ENCODE measurements around the gene ISL2.
"Not testable (repeated sequence)": the region's sequence is repeated elsewhere in the genome, so short reads cannot be mapped to it uniquely, and the experiment has no call there.

ISL2 gene

DNA sequence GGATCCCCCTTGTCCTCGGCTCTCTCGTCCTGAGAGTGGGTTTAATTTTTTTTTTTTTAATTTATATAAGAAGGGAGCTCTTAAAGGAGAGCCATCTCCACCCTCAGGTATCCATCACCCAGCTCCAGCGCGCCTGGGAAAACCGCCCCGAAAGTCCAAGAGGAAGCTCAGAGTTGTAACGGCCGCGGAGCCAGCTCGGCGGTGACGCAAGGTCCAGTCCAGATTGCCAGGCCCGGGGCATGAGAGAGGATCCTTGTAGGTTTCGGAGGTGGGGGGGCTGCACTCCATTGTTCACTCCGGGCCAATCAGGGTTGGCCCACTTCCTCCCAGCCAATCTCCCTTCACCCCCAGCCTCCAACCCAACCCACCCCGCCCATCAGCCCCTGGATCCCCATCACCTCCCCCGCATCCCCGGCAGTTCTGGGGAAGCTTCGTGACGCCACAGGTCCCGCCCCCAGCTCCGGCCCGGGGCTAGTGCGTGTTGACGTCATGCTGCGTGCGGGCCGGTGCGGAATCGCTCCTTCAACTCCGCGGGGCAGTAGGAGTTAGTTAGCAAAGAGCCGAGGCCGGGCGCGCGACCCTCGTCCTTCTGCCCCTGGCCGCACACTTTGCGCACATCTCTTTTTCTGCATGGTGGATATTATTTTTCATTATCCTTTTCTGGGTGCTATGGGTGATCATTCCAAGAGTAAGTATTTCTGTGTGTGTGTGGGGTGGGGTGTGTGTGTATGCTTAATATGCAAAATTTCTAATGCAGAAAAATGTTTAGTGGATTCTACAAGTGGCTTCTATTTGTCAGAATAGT lies at the start of gene ISL2:
ISL2 (plus strand) TSS at position 520 of the 805 bp plus-strand sequence; CDS start at position 631, 111 bp downstream.
- Histone ChIP-seq H3K36me3 (ENCODE audit: insufficient read depth, low read length) (peaks cover 5% of the 10 kb centered on the region; the same call in 1 of the 2 replicates), H3K4me3 (peak within 1 kb of the TSS; percentile 94), H3K9me3 (ENCODE audit: low read depth, low read length) (no peaks in the 10 kb centered on the region), H3K27ac (peak within 1 kb of the TSS; percentile 57), H3K9ac (ENCODE audit: insufficient read length) (peak within 1 kb of the TSS; percentile 77)
- TF ChIP-seq FOXP2 (optimal IDR thresholded peaks at IDR 0.05; ENCODE audit: control extremely low read depth, extremely low read length, insufficient read depth) (no peak), POLR2AphosphoS5 (IDR thresholded peaks at IDR 0.05; ENCODE audit: borderline replicate concordance, low read depth, low read length) (peak; percentile 79), EZH2 (IDR thresholded peaks at IDR 0.05) (no peak)
- DNase-seq (ENCODE audit: low read depth, low spot score) = peak; percentile 24

- H3K9ac ChIP-seq (ENCODE audit: insufficient read length) = no peak overlapping the region
- TF ChIP-seq EZH2 (IDR thresholded peaks at IDR 0.05) = no peak
- no peak for DNase-seq (ENCODE audit: low read depth, low spot score)
- H3K36me3 ChIP-seq (ENCODE audit: insufficient read depth, low read length) = no peaks in the 10 kb centered on the region
- no peak overlapping the region for H3K4me3 ChIP-seq
- no peaks in the 10 kb centered on the region for H3K9me3 ChIP-seq (ENCODE audit: low read depth, low read length)
- H3K27ac ChIP-seq = no peak overlapping the region
These were observed 47.0 kb upstream of the ISL2 start for GRCh38 chr15:76289582-76289981.

- H3K9me3 ChIP-seq (ENCODE audit: low read depth, low read length) = no peaks in the 10 kb centered on the region
- TF ChIP-seq POLR2AphosphoS5 (IDR thresholded peaks at IDR 0.05; ENCODE audit: borderline replicate concordance, low read depth, low read length) = no peak
- TF ChIP-seq EZH2 (IDR thresholded peaks at IDR 0.05) = no peak
- TF ChIP-seq FOXP2 (optimal IDR thresholded peaks at IDR 0.05; ENCODE audit: control extremely low read depth, extremely low read length, insufficient read depth) = no peak
- no peak overlapping the region for H3K4me3 ChIP-seq
- no peak for DNase-seq (ENCODE audit: low read depth, low spot score)
- H3K27ac ChIP-seq = no peak overlapping the region
- no peak overlapping the region for H3K9ac ChIP-seq (ENCODE audit: insufficient read length)
- H3K36me3 ChIP-seq (ENCODE audit: insufficient read depth, low read length) = no peaks in the 10 kb centered on the region
These were observed 43.2 kb upstream of the ISL2 start for GRCh38 chr15:76293361-76293760.

DNA sequence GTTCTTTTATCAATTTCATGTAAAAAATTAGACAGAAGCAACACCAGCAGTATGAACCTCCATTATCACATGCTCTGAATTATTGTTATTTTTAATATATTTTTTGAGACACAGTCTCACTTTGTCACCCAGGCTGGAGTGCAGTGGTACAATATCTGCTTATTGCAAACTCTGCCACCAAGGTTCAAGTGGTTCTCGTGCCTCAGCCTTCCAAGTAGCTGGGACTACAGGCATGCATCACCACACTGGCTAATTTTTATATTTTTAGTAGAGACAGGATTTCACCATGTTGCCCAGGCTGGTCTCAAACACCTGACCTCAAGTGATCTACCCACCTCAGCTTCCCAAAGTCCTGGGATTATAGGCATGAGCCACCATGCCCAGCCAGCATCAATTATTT lies 42.1 kb upstream of the ISL2 start:
- not testable (repeated sequence) for H3K27ac ChIP-seq; H3K9me3 ChIP-seq (ENCODE audit: low read depth, low read length); H3K4me3 ChIP-seq; H3K36me3 ChIP-seq (ENCODE audit: insufficient read depth, low read length); DNase-seq (ENCODE audit: low read depth, low spot score); H3K9ac ChIP-seq (ENCODE audit: insufficient read length)

DNA sequence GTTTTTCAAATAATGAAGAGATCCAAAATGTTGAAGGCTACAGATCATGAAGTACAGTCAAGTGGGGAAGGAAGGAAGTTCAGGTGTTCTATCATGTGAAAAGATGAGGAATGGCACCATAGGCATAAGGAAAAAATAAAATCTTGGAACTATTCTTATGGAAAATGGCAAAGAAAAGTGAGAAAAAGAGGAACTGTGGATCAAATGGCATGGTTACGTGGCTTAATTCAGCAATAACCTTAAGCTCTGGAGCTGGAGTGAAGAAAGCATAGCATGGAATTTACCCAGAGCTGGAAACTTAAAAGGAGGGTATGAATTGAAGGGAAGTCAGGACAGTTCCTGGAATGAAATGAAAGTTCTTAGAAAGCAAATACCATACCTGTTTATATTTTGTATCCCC lies 39.7 kb upstream of the ISL2 start:
- no peak overlapping the region for H3K4me3 ChIP-seq
- DNase-seq (ENCODE audit: low read depth, low spot score) = no peak
- H3K9ac ChIP-seq (ENCODE audit: insufficient read length) = no peak overlapping the region
- TF ChIP-seq EZH2 (IDR thresholded peaks at IDR 0.05) (no peak), FOXP2 (optimal IDR thresholded peaks at IDR 0.05; ENCODE audit: control extremely low read depth, extremely low read length, insufficient read depth) (no peak), POLR2AphosphoS5 (IDR thresholded peaks at IDR 0.05; ENCODE audit: borderline replicate concordance, low read depth, low read length) (no peak)
- H3K36me3 ChIP-seq (ENCODE audit: insufficient read depth, low read length) = no peaks in the 10 kb centered on the region
- no peak overlapping the region for H3K27ac ChIP-seq
- no peaks in the 10 kb centered on the region; the same call in 1 of the 2 replicates for H3K9me3 ChIP-seq (ENCODE audit: low read depth, low read length)

- not testable (repeated sequence) for H3K9ac ChIP-seq (ENCODE audit: insufficient read length); H3K36me3 ChIP-seq (ENCODE audit: insufficient read depth, low read length); H3K9me3 ChIP-seq (ENCODE audit: low read depth, low read length); H3K4me3 ChIP-seq; H3K27ac ChIP-seq; DNase-seq (ENCODE audit: low read depth, low spot score)
These were observed 38.6 kb upstream of the ISL2 start for GRCh38 chr15:76297951-76298350.

DNA sequence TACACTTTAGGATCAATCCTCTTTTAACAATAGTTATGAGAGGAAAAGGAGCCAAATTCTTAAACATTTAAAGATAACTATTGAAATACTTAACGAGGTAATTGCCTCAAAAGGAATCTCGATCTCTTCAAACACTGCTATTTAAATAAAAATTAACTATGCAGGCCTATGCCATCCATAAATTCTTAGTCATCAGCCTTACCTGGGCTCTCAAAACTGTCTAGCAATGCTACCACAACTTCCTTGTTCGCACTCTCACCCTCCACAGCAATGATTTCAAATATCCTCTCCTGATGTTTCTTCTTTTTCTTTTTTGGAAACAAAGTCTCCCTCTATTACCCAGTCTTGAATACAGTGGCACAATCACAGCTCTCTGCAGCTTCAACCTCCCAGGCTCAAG lies 37.6 kb upstream of the ISL2 start:
- Histone ChIP-seq H3K4me3 (no peak overlapping the region), H3K27ac (no peak overlapping the region), H3K9ac (ENCODE audit: insufficient read length) (no peak overlapping the region), H3K36me3 (ENCODE audit: insufficient read depth, low read length) (no peaks in the 10 kb centered on the region), H3K9me3 (ENCODE audit: low read depth, low read length) (no peaks in the 10 kb centered on the region; the same call in 1 of the 2 replicates)
- no peak for TF ChIP-seq EZH2 (IDR thresholded peaks at IDR 0.05)
- no peak for TF ChIP-seq POLR2AphosphoS5 (IDR thresholded peaks at IDR 0.05; ENCODE audit: borderline replicate concordance, low read depth, low read length)
- TF ChIP-seq FOXP2 (optimal IDR thresholded peaks at IDR 0.05; ENCODE audit: control extremely low read depth, extremely low read length, insufficient read depth) = no peak
- DNase-seq (ENCODE audit: low read depth, low spot score) = no peak

DNA sequence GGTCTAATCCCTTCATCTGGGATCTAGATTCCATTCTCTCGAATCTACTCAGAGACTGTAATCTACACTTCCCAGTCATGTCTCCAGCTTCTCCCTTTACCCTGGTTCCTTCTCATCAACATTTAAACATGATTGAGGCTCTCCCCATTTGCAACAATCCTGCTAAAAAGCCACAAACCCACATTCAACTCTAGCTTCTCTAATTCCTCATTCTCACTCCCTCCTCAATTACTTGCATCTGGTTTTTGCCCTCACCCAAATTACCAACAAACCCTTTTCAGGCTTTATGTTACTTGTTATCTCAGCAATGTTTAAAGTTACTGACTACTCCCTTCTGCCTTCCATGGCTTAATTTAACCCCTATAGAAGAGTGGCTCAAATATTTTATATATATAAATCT lies 36.8 kb upstream of the ISL2 start:
- Histone ChIP-seq H3K9ac (ENCODE audit: insufficient read length) (no peak overlapping the region), H3K9me3 (ENCODE audit: low read depth, low read length) (no peaks in the 10 kb centered on the region; the same call in 1 of the 2 replicates), H3K4me3 (no peak overlapping the region), H3K27ac (no peak overlapping the region), H3K36me3 (ENCODE audit: insufficient read depth, low read length) (no peaks in the 10 kb centered on the region)
- no peak for TF ChIP-seq FOXP2 (optimal IDR thresholded peaks at IDR 0.05; ENCODE audit: control extremely low read depth, extremely low read length, insufficient read depth)
- TF ChIP-seq EZH2 (IDR thresholded peaks at IDR 0.05) = no peak
- no peak for DNase-seq (ENCODE audit: low read depth, low spot score)

GRCh38 chr15:76303909-76304308 lies 32.7 kb upstream of the ISL2 start:
- Histone ChIP-seq H3K27ac (no peak overlapping the region), H3K9ac (ENCODE audit: insufficient read length) (no peak overlapping the region), H3K36me3 (ENCODE audit: insufficient read depth, low read length) (no peaks in the 10 kb centered on the region), H3K4me3 (no peak overlapping the region), H3K9me3 (ENCODE audit: low read depth, low read length) (no peaks in the 10 kb centered on the region; the same call in 1 of the 2 replicates)
- no peak for TF ChIP-seq FOXP2 (optimal IDR thresholded peaks at IDR 0.05; ENCODE audit: control extremely low read depth, extremely low read length, insufficient read depth)
- no peak for TF ChIP-seq POLR2AphosphoS5 (IDR thresholded peaks at IDR 0.05; ENCODE audit: borderline replicate concordance, low read depth, low read length)
- TF ChIP-seq EZH2 (IDR thresholded peaks at IDR 0.05) = no peak
- no peak for DNase-seq (ENCODE audit: low read depth, low spot score)
